HG02973 (cell line): ENCODE results near the gene MEGF10.

Source experiments
- ATAC-seq: cut with Tn5 transposase; IDR thresholded peaks from one replicate; pipeline ENCODE4 v1.9.1; 2021; ENCODE audit warnings: moderate library complexity; ENCODE audit not compliant: unreplicated experiment

The MEGF10 gene

DNA sequence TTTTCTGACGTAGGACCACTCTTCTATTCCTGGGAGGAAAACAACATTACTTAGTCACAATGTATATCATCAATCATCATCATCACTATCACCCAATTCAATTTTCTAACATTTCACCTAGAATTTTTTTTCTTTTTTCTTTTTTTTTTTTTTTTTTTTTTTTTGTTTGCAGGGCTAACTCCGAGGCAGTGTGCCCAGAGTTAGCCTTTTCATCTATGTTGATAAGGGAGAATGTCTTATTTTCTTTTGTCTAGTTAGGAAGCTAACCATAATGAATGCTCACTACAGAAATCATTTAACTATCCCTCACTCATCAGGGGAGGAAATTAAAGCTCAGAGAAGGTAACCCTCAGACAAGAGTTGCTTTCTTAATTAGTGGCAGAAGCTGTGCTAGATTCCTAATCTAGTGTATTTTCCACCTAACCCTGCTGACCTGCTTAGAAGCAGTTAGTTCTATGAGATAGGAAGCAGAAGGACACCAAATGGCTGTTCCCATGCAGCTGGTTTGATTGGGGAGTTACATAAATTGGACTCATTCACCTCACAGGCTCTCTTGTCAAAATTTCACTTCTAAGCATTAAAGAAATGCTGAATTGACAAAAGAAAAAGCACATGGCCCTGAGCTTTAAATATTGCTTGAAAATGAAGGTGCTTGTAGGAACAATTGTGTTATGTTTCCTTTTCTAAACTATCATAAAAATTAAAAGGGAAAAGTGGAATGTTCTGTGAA lies 218.2 kb downstream of the MEGF10 start:
- no peak for ATAC-seq
